ENCODE data around the gene UBE2F.

The UBE2F gene

DNA sequence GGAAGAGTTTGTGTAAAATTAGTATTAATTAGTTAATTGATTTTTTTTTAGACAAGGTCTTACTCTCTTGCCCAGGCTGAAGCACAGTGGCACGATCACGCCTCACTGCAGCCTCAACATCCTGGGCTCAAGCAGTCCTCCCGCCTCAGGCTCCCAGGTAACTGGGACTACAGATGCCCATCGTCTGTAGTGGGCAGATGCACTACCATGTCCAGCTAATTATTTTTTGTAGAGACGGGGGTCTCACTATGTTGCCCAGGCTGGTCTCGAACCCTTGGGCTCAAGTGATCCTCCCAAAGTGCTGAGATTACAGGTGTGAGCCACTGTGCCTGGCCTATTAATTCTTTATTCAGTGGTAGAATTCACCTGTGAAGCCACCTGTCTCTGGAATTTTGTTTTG, 41.1 kb downstream of the UBE2F start:
- TF ChIP-seq ZNF8 (CRISPR knock-in tag; IDR thresholded peaks at IDR 0.05) (no peak), ZFP30 (CRISPR knock-in tag; IDR thresholded peaks at IDR 0.05) (no peak), SNAI2 (CRISPR knock-in tag; IDR thresholded peaks at IDR 0.05) (no peak), OSR1 (CRISPR knock-in tag; IDR thresholded peaks at IDR 0.05) (no peak)
- ATAC-seq: no peak

DNA sequence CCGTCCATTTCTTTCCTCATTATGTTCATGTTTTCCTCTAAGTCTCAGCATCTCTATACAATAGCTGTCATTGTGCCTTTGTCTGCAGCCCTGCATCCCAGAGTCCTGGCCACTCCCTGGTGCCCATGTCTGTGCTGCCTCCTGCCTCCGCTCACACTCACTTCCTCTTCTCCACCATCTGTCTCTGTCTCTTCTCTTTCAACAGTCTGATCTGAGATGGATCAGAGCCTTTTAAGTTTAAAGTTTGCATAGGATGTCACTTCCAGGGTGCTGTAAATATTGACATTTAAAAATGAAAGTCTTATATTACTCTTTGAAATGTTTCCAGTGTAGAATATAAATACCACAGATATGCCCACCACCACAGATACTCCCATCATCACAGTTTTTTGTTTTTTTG, 42.7 kb downstream of the UBE2F start:
- no peak for ATAC-seq
- TF ChIP-seq SNAI2 (CRISPR knock-in tag; IDR thresholded peaks at IDR 0.05) (no peak), ISL1 (CRISPR knock-in tag; IDR thresholded peaks at IDR 0.05) (no peak), ARNTL (CRISPR knock-in tag; IDR thresholded peaks at IDR 0.05; ENCODE audit: borderline replicate concordance, low read depth) (no peak), ZNF70 (CRISPR knock-in tag; IDR thresholded peaks at IDR 0.05) (no peak), OSR1 (CRISPR knock-in tag; IDR thresholded peaks at IDR 0.05) (no peak), ZNF8 (CRISPR knock-in tag; IDR thresholded peaks at IDR 0.05) (no peak), ZC3H10 (CRISPR knock-in tag; IDR thresholded peaks at IDR 0.05) (no peak), ZFP3 (CRISPR knock-in tag; IDR thresholded peaks at IDR 0.05) (no peak), ESRRG (CRISPR knock-in tag; IDR thresholded peaks at IDR 0.05) (no peak), TCF4 (CRISPR knock-in tag; IDR thresholded peaks at IDR 0.05; ENCODE audit: borderline replicate concordance) (no peak)
- TF ChIP-seq, protein P1, sequence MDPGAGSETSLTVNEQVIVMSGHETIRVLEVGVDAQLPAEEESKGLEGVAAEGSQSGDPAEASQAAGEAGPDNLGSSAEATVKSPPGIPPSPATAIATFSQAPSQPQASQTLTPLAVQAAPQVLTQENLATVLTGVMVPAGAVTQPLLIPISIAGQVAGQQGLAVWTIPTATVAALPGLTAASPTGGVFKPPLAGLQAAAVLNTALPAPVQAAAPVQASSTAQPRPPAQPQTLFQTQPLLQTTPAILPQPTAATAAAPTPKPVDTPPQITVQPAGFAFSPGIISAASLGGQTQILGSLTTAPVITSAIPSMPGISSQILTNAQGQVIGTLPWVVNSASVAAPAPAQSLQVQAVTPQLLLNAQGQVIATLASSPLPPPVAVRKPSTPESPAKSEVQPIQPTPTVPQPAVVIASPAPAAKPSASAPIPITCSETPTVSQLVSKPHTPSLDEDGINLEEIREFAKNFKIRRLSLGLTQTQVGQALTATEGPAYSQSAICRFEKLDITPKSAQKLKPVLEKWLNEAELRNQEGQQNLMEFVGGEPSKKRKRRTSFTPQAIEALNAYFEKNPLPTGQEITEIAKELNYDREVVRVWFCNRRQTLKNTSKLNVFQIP (CRISPR knock-in tag; IDR thresholded peaks at IDR 0.05; ENCODE audit: borderline replicate concordance, low read depth): no peak

DNA sequence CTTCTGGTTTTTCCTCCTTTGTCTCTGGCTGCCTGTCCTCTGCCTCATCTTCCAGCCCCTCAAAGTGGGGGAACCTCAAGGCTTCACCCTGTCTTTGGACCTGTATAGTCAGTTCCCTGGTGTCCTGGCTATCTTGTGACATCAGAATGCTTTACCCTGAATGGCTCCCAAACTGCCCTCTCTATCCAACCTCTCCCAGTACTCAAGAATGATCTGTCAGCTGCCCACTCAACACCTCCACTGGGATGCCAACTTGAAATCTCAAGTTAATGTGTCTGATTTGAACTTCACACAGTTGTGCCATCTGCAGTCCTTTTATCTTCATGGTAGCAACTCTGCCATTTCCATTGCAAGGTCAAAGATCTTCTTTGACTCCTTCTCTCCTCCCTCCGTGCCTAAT, 43.8 kb downstream of the UBE2F start:
- no peak for TF ChIP-seq ZNF70 (CRISPR knock-in tag; IDR thresholded peaks at IDR 0.05)
- TF ChIP-seq PATZ1 (CRISPR knock-in tag; IDR thresholded peaks at IDR 0.05; ENCODE audit: borderline replicate concordance): no peak
- TF ChIP-seq, protein P2, sequence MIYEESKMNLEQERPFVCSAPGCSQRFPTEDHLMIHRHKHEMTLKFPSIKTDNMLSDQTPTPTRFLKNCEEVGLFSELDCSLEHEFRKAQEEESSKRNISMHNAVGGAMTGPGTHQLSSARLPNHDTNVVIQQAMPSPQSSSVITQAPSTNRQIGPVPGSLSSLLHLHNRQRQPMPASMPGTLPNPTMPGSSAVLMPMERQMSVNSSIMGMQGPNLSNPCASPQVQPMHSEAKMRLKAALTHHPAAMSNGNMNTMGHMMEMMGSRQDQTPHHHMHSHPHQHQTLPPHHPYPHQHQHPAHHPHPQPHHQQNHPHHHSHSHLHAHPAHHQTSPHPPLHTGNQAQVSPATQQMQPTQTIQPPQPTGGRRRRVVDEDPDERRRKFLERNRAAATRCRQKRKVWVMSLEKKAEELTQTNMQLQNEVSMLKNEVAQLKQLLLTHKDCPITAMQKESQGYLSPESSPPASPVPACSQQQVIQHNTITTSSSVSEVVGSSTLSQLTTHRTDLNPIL (CRISPR knock-in tag; IDR thresholded peaks at IDR 0.05; ENCODE audit: low read depth): no peak
- TF ChIP-seq CSDC2 (CRISPR knock-in tag; IDR thresholded peaks at IDR 0.05): no peak
- no peak for TF ChIP-seq BACH2 (CRISPR knock-in tag; IDR thresholded peaks at IDR 0.05; ENCODE audit: borderline replicate concordance)
- no peak for TF ChIP-seq ZNF565 (CRISPR knock-in tag; conservative IDR thresholded peaks at IDR 0.05; ENCODE audit: low read depth)
- no peak for TF ChIP-seq PPARA (CRISPR knock-in tag; IDR thresholded peaks at IDR 0.05; ENCODE audit: borderline replicate concordance)
- TF ChIP-seq, protein P1 (CRISPR knock-in tag; IDR thresholded peaks at IDR 0.05; ENCODE audit: borderline replicate concordance, low read depth): no peak
- no peak for TF ChIP-seq ESRRG (CRISPR knock-in tag; IDR thresholded peaks at IDR 0.05)
- no peak for TF ChIP-seq ZFP30 (CRISPR knock-in tag; IDR thresholded peaks at IDR 0.05)
- TF ChIP-seq ZNF8 (CRISPR knock-in tag; IDR thresholded peaks at IDR 0.05): no peak
- no peak for TF ChIP-seq RARB (CRISPR knock-in tag; IDR thresholded peaks at IDR 0.05)
- no peak for ATAC-seq

- TF ChIP-seq ZNF8 (CRISPR knock-in tag; IDR thresholded peaks at IDR 0.05) (no peak), PPARA (CRISPR knock-in tag; IDR thresholded peaks at IDR 0.05; ENCODE audit: borderline replicate concordance) (no peak), SNAI2 (CRISPR knock-in tag; IDR thresholded peaks at IDR 0.05) (no peak)
- TF ChIP-seq, protein P1 (CRISPR knock-in tag; IDR thresholded peaks at IDR 0.05; ENCODE audit: borderline replicate concordance, low read depth): no peak
- TF ChIP-seq, protein P3, sequence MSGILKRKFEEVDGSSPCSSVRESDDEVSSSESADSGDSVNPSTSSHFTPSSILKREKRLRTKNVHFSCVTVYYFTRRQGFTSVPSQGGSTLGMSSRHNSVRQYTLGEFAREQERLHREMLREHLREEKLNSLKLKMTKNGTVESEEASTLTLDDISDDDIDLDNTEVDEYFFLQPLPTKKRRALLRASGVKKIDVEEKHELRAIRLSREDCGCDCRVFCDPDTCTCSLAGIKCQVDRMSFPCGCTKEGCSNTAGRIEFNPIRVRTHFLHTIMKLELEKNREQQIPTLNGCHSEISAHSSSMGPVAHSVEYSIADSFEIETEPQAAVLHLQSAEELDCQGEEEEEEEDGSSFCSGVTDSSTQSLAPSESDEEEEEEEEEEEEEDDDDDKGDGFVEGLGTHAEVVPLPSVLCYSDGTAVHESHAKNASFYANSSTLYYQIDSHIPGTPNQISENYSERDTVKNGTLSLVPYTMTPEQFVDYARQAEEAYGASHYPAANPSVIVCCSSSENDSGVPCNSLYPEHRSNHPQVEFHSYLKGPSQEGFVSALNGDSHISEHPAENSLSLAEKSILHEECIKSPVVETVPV (CRISPR knock-in tag; IDR thresholded peaks at IDR 0.05): no peak
- no peak for ATAC-seq
Measured at GRCh38 chr2:238013806-238014205, 47.0 kb downstream of the UBE2F start.
